Activated CD8-positive, alpha-beta memory T cell treated with anti-CD3 and anti-CD28 coated beads for 36 hours (primary cell): ENCODE results near the gene PCCA. TPM values are rescaled to one million over a fixed set of nuclear protein-coding genes. Genes with fewer than 3 reads are reported as not detected.

Source experiments
- CTCF ChIA-PET: fragments of 350-600 bp; sonication (Branson Sonifier 250); formaldehyde crosslinking; loops from one replicate; lab custom pipeline; 2021; ENCODE audit warnings: antibody characterized with exemption; lab: Charles Lee
- POLR2A ChIA-PET: fragments of 350-600 bp; sonication (Branson Sonifier 250); formaldehyde crosslinking; loops from one replicate; lab custom pipeline; 2021; ENCODE audit warnings: antibody characterized with exemption; lab: Charles Lee
- total RNA-seq, 2 experiments: library from RNA; stranded (reverse); gene quantifications; one replicate each; pipeline ENCODE4 v1.2.3, GENCODE V29; 2021

Gene PCCA
- total RNA-seq, 2 experiments from 2014 or later, result 7.7 to 9.3 TPM

GRCh38 chr13:100534911-100535310, 446.0 kb downstream of the PCCA start:
- CTCF ChIA-PET, result no interaction called here
- POLR2A ChIA-PET, result no interaction called here

GRCh38 chr13:100535426-100536135, 446.7 kb downstream of the PCCA start:
- ChIA-PET POLR2A (no interaction called here), CTCF (no interaction called here)

GRCh38 chr13:100536643-100537180, 447.8 kb downstream of the PCCA start:
- POLR2A ChIA-PET, result no interaction called here
- CTCF ChIA-PET, result no interaction called here

GRCh38 chr13:100537486-100537885, 448.6 kb downstream of the PCCA start:
- ChIA-PET CTCF (no interaction called here), POLR2A (no interaction called here)

- CTCF ChIA-PET, result no interaction called here
- POLR2A ChIA-PET, result no interaction called here
These were observed 449.1 kb downstream of the PCCA start for GRCh38 chr13:100537951-100538462.

GRCh38 chr13:100540621-100541020, 451.7 kb downstream of the PCCA start:
- POLR2A ChIA-PET, result no interaction called here
- CTCF ChIA-PET, result no interaction called here

GRCh38 chr13:100541897-100542825, 453.3 kb downstream of the PCCA start:
- ChIA-PET POLR2A (no interaction called here), CTCF (interaction anchor here (0.7 to 1.5 kb wide), 2 partner anchors 10 to 27 kb away, joined by 3 to 4 read pairs; no protein-coding TSS in a partner anchor)

- ChIA-PET POLR2A (no interaction called here), CTCF (interaction anchor here (0.7 to 1.5 kb wide), 2 partner anchors 11 to 28 kb away, joined by 3 to 4 read pairs; no protein-coding TSS in a partner anchor)
These were observed 453.9 kb downstream of the PCCA start for GRCh38 chr13:100542826-100543156.

GRCh38 chr13:100543872-100544602, 455.1 kb downstream of the PCCA start:
- CTCF ChIA-PET, result no interaction called here

GRCh38 chr13:100544866-100545683, 456.2 kb downstream of the PCCA start:
- ChIA-PET CTCF (no interaction called here), POLR2A (no interaction called here)

More at GRCh38 chr13:100543872-100544602, 455.1 kb downstream of the PCCA start:
- POLR2A ChIA-PET, result no interaction called here

- CTCF ChIA-PET, result no interaction called here
These were observed 456.8 kb downstream of the PCCA start for GRCh38 chr13:100545684-100546061.

GRCh38 chr13:100546713-100547405, 458.0 kb downstream of the PCCA start:
- POLR2A ChIA-PET, result no interaction called here
- CTCF ChIA-PET, result no interaction called here

More at GRCh38 chr13:100545684-100546061, 456.8 kb downstream of the PCCA start:
- POLR2A ChIA-PET, result no interaction called here

GRCh38 chr13:100547791-100548201, 458.9 kb downstream of the PCCA start:
- ChIA-PET POLR2A (no interaction called here), CTCF (no interaction called here)

- ChIA-PET CTCF (no interaction called here), POLR2A (no interaction called here)
These were observed 460.4 kb downstream of the PCCA start for GRCh38 chr13:100549316-100549715.

- POLR2A ChIA-PET, result no interaction called here
- CTCF ChIA-PET, result no interaction called here
These were observed 463.9 kb downstream of the PCCA start for GRCh38 chr13:100552755-100553154.

- POLR2A ChIA-PET, result no interaction called here
- CTCF ChIA-PET, result no interaction called here
These were observed 471.0 kb downstream of the PCCA start for GRCh38 chr13:100559886-100560285.

- ChIA-PET POLR2A (no interaction called here), CTCF (no interaction called here)
These were observed 471.7 kb downstream of the PCCA start for GRCh38 chr13:100560498-100561157.

- CTCF ChIA-PET, result no interaction called here
- POLR2A ChIA-PET, result no interaction called here
These were observed 472.2 kb downstream of the PCCA start for GRCh38 chr13:100561158-100561499.
